ENCODE results near the gene KDM6A.

- TF ChIP-seq, protein P1, sequence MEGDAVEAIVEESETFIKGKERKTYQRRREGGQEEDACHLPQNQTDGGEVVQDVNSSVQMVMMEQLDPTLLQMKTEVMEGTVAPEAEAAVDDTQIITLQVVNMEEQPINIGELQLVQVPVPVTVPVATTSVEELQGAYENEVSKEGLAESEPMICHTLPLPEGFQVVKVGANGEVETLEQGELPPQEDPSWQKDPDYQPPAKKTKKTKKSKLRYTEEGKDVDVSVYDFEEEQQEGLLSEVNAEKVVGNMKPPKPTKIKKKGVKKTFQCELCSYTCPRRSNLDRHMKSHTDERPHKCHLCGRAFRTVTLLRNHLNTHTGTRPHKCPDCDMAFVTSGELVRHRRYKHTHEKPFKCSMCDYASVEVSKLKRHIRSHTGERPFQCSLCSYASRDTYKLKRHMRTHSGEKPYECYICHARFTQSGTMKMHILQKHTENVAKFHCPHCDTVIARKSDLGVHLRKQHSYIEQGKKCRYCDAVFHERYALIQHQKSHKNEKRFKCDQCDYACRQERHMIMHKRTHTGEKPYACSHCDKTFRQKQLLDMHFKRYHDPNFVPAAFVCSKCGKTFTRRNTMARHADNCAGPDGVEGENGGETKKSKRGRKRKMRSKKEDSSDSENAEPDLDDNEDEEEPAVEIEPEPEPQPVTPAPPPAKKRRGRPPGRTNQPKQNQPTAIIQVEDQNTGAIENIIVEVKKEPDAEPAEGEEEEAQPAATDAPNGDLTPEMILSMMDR (IDR thresholded peaks at IDR 0.05; ENCODE audit: poor library complexity, severe bottlenecking) = no peak
- TF ChIP-seq EZH2 (IDR thresholded peaks at IDR 0.05; ENCODE audit: borderline replicate concordance, insufficient read depth, low read length, poor library complexity, severe bottlenecking) (no peak), EP300 (conservative IDR thresholded peaks at IDR 0.05; ENCODE audit: poor library complexity, severe bottlenecking) (no peak), REST (IDR thresholded peaks at IDR 0.05; ENCODE audit: borderline replicate concordance) (no peak), SMC3 (conservative IDR thresholded peaks at IDR 0.05; ENCODE audit: poor library complexity) (no peak), POLR2AphosphoS5 (IDR thresholded peaks at IDR 0.05) (no peak), MXI1 (conservative IDR thresholded peaks at IDR 0.05; ENCODE audit: poor library complexity, severe bottlenecking) (no peak)
Measured at GRCh38 chrX:44975666-44976263, 102.8 kb downstream of the KDM6A start.

All from neural cell (in vitro differentiated cells).